ENCODE data around the gene SLC25A23.
"Not testable (repeated sequence)": the region's sequence is repeated elsewhere in the genome, so short reads cannot be mapped to it uniquely, and the experiment has no call there.

Gene SLC25A23

DNA sequence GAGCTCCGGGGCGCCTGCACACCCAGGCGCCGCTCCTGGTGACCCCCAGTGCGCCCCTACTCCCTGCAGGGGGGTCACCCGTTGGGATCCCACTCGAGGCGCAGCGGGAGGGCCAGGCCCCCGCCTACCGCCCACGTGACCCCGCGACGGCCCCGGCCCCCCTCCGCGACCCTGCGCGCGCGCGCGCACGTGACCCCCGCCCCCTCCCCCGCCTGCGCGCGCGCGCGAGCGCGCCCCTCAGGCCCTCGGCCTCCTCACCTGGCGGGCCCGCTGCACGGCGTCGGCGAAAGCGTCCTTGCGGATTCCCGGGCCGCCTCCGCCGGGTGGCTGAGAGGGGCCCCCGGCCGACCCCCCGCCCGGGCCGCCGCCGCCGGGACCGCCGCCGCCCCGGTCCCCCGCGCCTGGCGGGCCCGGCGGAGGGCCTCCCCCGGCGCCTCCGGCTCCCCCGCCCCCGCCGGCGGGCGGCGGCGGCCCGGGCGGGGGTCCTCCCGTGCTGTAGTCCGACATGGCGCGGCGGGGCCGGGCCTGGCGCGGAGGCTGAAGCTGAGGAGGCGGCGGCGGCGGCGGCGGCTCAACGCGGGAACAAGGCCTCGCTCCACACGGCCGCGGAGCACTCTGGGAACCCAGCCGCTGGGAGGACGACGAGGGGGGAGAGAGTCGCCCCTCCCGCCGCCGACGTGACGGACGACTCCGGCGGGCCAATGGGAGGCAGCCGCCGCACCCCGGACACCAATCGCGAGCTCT lies 35.2 kb downstream of the SLC25A23 start, which contains the start of gene KHSRP:
Gene KHSRP, minus strand, starts transcription at position 617 of the 744 bp plus-strand sequence. Its CDS starts 110 bp downstream, at position 507.
- peak; percentile 55 for DNase-seq

GRCh38 chr19:6423499-6424194 lies 35.9 kb downstream of the SLC25A23 start:
- peak; percentile 83 for DNase-seq

GRCh38 chr19:6421075-6422014 lies 38.2 kb downstream of the SLC25A23 start:
- no peak for DNase-seq

GRCh38 chr19:6418562-6418932 lies 41.0 kb downstream of the SLC25A23 start:
- no peak for DNase-seq

DNA sequence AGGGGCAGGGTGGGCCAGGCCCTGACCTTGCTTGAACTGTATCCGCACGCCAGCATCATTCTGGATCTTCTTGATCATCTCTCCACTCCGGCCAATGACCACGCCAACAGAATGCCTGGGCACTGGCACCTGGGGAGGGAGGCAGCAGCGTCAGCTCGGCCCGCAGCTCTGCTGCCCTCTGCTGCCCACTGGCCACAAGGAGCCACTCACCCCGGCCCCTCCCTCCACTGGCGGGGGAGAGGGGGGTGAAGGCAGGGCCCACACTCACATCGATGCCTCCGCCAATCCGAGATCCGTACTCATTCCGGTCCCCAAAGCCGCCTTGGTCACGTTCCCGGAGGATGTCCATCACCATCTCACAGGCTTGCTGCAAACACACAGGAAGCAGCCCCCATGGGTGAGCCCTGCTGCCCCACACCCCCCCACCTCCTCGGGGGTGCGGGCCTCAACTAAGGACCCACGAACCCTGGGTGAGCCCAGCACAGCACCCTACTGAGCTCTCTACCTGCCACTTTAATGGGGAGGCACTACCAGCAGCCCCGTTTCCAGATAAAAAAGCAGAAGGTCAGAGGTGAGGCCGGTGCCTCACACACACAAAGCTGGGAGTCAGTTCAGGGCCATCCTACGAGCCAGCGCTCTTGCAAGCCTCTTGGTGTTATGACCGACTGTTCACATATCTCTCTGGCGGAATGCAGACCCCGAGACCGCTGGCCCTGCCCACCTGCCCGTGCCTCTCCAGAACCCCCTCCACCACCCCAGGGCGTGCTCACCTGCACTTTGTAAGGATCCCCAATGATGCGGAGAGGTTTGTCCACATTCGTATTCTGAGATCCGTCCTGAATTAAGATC lies 41.7 kb downstream of the SLC25A23 start:
- no peak for DNase-seq

DNA sequence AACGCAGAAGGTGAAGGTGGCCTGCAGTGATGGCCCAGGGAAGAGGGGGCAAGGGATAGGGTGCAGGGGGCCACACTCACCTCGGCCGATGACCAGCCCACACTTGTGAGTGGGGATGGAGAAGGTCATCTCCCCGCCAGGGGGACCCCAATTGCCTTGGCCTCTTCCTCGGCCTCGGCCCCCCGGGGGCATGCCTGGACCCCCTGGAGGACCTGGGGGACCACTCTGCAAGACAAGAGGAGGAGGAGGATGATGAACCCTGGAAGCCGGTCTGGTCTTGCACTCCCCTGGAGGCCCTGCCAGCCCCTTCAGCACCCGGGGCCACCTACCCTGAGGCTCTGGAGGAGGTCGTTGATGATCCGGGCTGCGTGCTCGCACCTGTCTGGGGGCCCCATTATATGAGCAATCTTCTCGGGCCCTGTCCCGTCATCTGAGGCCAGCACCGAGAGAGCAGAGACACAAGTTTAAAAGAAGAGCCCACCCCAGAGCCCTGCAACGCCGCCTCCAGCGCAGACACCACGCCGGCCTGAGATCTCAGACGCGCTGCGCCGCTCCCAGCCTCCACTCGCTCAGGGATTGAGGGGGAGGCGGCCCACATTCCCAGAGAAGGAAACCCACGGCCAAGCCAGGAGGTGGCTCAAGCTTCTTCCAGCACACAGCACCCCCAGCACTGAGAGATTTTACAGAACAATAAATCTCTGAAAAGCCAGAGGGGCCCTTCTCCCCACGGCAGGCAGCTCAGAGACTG lies 42.8 kb downstream of the SLC25A23 start:
- no peak for DNase-seq

- DNase-seq: no peak
Observed at GRCh38 chr19:6415591-6416190, 43.9 kb downstream of the SLC25A23 start.

DNA sequence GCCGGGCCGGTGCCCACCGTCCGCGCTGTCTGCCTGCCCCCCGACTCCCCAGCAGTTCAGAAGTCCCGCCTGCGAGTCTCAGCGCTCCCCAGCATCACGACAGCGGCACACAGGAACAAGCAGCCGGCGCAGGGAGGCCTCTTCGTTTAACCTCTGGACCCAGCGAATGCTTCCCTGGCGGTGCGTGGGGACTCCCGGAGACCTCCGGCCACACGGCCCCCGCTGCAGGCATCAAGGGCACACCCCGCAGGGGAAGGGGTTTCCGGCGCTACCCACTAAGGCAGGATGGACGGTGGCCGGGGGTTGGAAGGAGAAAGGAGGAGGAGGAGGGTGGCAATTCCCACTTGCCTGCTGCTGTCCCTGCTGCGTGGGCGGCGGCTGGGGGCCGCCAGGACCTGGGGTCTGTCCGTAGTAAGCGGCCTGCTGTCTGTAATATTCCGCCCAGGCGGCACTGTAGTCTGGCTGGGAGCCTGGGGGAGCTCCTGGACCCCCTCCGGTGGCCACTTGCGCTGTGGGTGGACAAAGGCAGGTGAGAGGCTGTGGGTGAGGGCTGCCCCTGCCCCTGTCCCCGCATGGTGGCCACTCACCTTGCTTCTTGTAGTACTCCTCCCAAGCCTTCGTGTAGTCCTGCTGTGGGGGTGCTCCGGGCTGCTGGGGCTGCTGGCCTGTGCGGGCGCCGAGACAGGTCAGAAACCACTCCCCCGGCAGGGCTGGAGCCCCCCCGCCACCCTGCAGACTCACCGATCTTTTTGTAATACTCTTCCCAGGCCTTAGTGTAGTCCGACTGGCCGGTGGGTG lies 44.6 kb downstream of the SLC25A23 start:
- DNase-seq: no peak

- no peak for DNase-seq
Observed at GRCh38 chr19:6413721-6414643, 45.6 kb downstream of the SLC25A23 start.

- DNase-seq: no peak
Observed at GRCh38 chr19:6413291-6413690, 46.3 kb downstream of the SLC25A23 start.

DNA sequence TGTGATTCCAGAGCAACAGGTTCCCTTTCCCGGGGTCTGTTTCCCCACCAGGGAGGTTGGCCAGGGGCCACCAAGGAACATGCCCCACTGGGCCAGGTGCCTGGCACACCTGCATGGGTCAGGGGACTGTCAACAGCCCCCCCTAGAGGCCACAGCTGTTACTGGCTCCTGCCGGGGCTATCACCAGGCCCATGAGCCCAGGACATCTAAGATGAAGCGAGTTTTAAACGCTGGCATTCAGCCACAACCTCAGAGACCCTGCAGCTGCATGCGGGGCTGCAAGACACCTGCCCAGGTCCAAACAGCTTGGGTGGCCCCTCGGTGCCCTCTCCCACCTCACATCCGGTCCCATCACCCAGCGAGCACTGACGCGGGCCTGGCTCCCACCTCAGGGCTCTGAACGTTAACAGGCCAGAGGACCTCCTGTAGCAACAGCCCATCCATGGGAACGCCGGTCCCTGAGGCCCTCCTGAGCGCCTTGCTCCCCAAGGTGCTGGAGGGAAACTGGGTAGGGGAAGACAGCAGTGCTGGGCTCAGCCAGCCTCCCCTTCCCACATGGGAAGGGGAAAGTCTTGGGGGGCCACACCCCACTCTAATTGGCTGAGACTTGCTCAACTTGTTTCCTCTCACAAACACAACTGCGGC lies 47.0 kb downstream of the SLC25A23 start:
- DNase-seq: peak; percentile 52

DNA sequence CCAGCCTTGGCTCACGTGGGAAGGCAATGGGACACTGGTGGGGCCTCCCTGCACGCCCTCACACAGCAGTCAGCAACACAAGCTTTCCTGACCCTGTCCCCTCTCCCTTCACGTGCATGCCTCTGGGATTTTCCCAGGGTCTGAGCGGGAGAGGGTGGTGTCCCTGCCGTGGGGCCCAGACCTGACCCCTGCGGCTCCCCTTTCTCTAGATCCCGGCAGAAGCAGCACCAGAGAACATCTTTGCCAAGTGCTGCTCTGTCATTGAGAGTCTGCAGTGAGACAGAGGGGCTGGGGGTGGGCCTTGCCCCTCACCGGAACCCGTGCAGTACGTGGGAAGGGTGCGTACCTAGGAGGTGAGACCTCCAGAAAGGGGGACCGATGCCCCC lies 47.5 kb downstream of the SLC25A23 start:
- no peak for DNase-seq

- DNase-seq: no peak
Observed at GRCh38 chr19:6409346-6409745, 50.2 kb downstream of the SLC25A23 start.

DNA sequence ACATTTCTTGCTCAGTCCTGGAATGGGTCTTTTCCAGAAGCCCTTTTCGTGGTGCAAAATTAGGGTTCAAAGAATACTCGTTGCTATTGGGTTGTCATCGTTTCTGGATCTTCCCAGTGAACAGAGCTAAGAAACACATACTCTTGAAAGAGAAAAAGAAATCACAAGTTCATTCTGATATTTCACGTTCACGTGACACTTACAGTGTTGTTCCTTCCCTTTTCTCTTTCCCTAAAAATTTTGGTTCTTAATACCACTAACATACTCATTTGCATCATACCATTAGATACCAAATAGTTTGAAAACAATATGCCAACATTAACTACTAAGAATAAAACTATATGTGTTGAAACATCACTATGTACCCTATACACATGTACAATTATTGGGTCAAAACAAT lies 53.2 kb downstream of the SLC25A23 start:
- DNase-seq: no peak

- DNase-seq: no peak
Observed at GRCh38 chr19:6402837-6403608, 56.6 kb downstream of the SLC25A23 start.

GRCh38 chr19:6402058-6402457 lies 57.5 kb downstream of the SLC25A23 start:
- DNase-seq: no peak

DNA sequence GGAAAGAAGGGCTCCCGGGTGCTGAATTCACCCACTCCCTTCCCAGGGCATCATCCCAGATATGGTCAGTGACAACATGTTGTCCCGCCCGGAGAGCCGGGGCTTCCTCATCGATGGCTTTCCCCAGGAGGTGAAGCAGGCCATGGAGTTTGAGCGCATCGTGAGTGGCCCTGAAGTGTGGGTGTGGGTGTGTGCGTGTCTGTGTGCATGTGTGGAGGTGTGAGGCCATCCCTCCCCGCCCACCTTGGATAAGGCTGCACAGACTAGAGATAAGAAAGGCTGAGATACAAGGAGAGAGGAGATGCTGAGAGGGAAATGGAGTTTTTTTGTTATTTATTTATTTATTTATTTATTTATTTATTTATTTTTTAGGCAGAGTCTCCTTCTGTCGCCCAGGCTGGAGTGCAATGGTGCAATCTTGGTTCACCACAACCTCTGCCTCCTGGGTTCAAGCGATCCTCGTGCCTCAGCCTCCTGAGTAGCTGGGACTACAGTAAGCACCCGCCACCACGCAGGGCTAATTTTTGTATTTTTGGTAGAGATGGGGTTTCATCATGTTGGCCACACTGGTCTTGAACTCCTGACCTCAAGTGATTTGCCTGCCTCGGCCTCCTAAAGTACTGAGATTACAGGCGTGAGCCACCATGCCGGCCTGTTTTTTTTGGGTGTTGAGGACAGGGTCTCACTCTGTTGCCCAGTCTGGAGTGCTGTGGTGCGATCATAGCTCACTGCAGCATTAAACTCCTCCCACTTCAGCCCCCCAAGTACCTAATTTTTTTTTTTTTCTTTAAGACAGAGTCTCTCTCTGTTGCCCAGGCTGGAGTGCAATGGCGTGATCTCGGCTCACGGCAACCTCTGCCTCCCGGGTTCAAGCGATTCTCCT lies 59.3 kb downstream of the SLC25A23 start:
- not testable (repeated sequence) for DNase-seq

Data from hematopoietic multipotent progenitor cell treated with erythropoietin and hydrocortisone succinate and interleukin-3 and kit ligand, for 4 days (in vitro differentiated cells).